GM18870 (cell line): Measurements from ENCODE around the gene SMAD1.

ENCODE experiments used
- ATAC-seq: cut with Tn5 transposase; IDR thresholded peaks from one replicate; pipeline ENCODE4 v1.9.1; 2021; ENCODE audit warnings: moderate library complexity; ENCODE audit not compliant: unreplicated experiment

The SMAD1 gene

GRCh38 chr4:145481164-145481941 is at the start of gene SMAD1:
TSS of gene SMAD1 (plus strand) at chr4:145481853. CDS start at chr4:145514614, 32,761 bp downstream.
- no peak for ATAC-seq

DNA sequence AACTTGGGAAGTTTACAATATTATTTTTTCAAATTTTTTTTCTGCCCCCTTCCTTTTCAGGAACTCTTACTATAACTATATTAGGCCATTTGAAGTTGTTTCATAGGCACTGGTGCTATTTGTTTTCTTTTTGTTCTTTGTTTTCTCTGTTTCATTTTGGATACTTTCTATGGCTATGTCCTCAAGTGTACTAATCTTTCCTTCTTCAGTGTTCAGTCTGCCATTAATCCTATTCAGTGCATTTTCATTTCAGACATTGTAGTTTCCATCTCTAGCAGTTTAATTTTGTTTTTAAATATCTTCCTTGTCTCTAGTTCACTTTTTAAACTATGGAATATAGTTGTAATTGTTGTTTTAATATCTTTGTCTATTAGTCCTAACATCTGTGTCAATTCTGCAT is 48.0 kb upstream of the SMAD1 start:
- no peak for ATAC-seq

DNA sequence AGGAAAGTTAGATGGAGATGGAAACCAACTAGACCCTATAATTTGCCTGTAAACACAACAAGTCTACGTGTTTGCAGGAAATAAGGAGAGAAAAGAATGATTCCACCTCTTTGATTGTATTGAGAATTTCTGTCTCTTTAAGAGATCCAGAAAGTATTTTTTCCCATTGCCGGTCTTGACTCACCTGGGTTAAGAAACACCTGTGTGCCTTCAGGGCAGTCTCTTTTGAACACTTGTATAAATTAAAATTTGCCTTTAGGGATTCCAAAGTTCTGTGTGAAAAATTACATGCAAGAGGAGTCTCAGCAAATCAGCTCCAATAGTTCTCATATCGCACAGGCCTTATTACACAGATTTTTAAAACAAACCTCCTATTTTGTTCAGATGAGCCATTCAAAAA is 46.0 kb upstream of the SMAD1 start:
- ATAC-seq, result no peak

DNA sequence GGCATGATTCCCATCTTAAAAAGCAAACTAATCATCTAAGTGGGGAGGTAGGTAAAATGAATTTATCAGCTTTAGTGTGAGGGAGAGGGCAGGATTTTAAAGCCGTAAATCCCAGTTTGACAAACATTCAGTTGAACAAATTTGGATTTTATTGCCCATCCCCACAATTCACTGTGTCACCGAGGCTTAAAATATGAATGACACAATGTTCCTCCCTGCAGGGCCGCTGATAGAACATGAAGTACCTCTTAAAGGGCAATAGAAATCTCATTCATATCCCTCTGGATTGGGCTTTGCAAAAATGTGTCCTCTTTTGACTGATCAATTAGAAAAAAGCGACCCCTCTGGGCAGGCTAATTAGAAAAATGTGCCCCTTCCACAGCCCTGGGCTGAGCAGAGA is 45.5 kb upstream of the SMAD1 start:
- ATAC-seq, result no peak

- no peak for ATAC-seq
Observed at GRCh38 chr4:145436796-145437195, 44.9 kb upstream of the SMAD1 start.

GRCh38 chr4:145437466-145437865 is 44.2 kb upstream of the SMAD1 start:
- no peak for ATAC-seq

GRCh38 chr4:145438298-145438697 is 43.4 kb upstream of the SMAD1 start:
- no peak for ATAC-seq

DNA sequence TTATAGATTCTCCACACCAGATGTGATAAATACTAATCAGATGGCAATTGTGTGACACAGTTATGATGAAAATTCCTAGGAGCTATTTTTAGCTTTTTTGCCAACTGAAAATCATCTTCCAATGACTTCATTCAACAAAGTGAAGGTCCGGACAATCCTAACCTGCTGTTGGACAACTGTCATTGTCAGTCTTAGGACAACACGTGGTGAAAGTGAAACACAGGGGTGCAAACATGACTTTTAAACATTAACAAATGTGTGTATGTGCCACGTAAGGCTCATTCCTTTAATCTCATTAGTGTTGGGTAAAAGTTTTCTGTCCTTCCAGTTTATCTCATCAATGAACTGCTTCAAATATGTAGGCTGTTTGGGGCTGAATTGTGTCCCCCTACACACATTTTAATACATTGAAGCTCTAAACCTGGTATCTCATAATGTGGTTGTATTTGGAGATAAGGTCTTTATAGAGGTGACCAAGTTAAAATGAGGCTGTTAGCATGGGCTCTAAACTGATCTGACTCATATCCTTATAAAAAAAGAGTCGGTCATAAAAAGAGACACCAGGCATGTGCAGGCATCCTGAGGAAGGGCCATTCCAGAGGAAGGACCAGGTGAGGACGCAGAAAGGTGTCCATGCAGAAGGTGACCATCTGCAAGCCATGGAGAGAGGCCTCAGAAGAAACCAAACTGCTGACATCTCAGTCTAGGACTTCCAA is 41.2 kb upstream of the SMAD1 start:
- no peak for ATAC-seq

DNA sequence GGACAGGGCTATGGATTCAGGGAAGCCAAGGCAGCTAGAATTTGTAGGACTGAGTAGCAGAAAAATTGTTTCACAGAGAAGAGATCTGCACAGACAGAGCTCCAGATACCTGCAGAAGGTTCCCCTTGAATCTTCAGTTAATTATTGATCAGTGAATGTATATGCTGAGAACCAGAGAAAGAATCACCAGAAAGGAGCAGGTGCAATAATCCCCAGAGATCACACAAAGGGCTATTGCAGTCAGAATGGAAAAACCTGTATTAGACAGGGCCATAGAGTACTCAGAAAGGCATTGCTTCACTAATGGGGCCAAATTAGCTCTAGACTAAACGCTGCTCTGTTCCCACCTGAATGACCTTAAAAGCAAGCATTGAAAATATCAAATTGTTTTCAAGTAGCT is 35.5 kb upstream of the SMAD1 start:
- ATAC-seq, result peak; percentile 78

DNA sequence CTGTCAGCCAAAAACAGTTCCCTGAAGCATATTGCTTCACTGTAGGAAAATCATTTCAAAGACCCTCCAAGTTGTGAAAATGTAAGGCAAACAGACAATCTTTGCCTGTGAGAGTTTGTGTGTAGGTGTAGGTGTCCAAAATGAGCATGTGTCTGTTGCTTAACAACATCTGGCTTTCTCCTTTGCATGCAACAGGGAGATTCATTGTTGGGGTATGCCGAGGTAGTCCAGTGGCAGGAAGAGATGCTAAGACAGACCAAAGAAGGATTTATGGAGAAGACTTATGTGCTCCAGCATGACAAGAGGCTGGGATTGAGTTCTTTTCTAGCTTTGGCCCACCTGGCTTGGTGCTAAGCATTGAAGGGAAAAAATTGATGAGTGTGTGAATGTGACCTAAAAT is 29.8 kb upstream of the SMAD1 start:
- ATAC-seq, result no peak

- ATAC-seq, result no peak
Observed at GRCh38 chr4:145452447-145453162, 29.0 kb upstream of the SMAD1 start.

DNA sequence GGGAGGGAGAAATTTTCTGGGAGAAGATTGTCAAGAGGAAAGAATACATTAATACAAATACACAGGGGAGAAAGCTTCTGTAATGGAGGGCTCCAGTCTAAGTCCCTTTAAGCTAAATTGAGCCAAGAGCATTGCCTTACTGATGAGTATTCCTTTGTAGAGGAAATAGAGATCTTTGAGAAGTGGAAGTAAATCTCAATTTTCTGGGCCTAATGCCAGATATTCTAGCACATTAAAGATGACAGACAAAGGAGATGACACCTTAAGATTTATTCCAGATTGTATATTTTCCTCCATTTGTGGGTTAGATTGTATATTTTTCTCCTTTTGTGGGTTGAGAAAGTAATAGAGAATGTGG is 28.5 kb upstream of the SMAD1 start:
- no peak for ATAC-seq

GRCh38 chr4:145473203-145473602 is 8.4 kb upstream of the SMAD1 start:
- no peak for ATAC-seq

- peak; percentile 43 for ATAC-seq
Observed at GRCh38 chr4:145480257-145480656, 1.4 kb upstream of the SMAD1 start.

GRCh38 chr4:145481942-145482208 is 222 bp downstream of the SMAD1 start:
- no peak for ATAC-seq

GRCh38 chr4:145482209-145483037 is 770 bp downstream of the SMAD1 start:
- ATAC-seq, result no peak

- no peak for ATAC-seq
Observed at GRCh38 chr4:145483514-145483913, 1.9 kb downstream of the SMAD1 start.

- ATAC-seq, result no peak
Observed at GRCh38 chr4:145484225-145484846, 2.7 kb downstream of the SMAD1 start.

DNA sequence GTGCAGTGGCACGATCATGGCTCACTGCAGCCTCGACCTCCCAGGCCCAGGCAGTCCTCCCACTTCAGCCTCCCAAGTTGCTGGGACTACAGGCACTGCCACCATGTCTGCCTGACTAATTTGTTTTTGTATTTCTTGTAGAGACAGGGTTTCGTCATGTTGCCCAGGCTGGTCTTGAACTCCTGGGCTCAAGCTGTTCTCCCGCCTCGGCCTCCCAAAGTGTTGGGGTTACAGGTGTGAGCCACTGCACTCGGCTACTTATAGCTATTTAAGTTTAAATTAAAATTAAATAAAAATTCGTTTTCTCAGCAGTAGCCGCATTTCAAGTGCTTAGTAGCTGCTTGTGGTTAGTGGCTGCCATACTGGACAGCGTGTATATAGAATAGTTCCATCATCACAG is 3.5 kb downstream of the SMAD1 start:
- no peak for ATAC-seq

GRCh38 chr4:145486603-145487002 is 5.0 kb downstream of the SMAD1 start:
- no peak for ATAC-seq

DNA sequence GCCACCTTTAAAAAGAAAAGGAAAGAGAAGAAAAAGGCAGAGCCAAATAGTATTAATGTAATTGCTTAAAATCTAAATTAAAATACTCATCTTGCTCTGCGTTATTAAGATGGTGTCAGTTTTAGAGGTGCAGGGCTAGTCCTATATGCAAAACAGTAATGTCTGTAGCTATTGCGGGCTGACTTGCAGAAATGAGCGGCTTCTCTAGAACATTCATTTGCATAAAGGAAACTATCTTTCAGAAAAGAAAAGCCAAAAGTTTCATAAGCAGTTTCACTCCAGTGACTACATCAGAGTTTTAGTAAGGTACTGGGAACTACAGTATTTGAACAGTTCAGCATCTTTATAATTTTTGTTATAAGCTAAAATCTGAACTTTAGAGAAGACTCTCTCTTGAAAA is 6.0 kb downstream of the SMAD1 start:
- peak; percentile 95 for ATAC-seq
